Measurements from ENCODE around the gene ERICH6B.

ERICH6B gene

GRCh38 chr13:45508776-45509175 lies 106.8 kb downstream of the ERICH6B start:
- TF ChIP-seq HDGF (IDR thresholded peaks at IDR 0.05; ENCODE audit: borderline replicate concordance) (no peak), FOXK2 (IDR thresholded peaks at IDR 0.05) (no peak), ARNT (IDR thresholded peaks at IDR 0.05) (no peak), FOXA1 (IDR thresholded peaks at IDR 0.05) (no peak), L3MBTL2 (conservative IDR thresholded peaks at IDR 0.05) (no peak), ELF4 (IDR thresholded peaks at IDR 0.05) (no peak), LEF1 (IDR thresholded peaks at IDR 0.05; ENCODE audit: borderline replicate concordance) (no peak), BHLHE40 (IDR thresholded peaks at IDR 0.05; ENCODE audit: borderline replicate concordance) (no peak), TARDBP (IDR thresholded peaks at IDR 0.05) (no peak), NFRKB (IDR thresholded peaks at IDR 0.05) (no peak), PKNOX1 (IDR thresholded peaks at IDR 0.05) (no peak)
- no peak for DNase-seq (ENCODE audit: extremely low spot score)
- ChIA-PET POLR2A (no interaction called here), CTCF (no interaction called here)

- no peak for DNase-seq (ENCODE audit: extremely low spot score)
- POLR2A ChIA-PET, result no interaction called here
- TF ChIP-seq ARNT (IDR thresholded peaks at IDR 0.05) (no peak), PKNOX1 (IDR thresholded peaks at IDR 0.05) (no peak), HDGF (IDR thresholded peaks at IDR 0.05; ENCODE audit: borderline replicate concordance) (no peak), LEF1 (IDR thresholded peaks at IDR 0.05; ENCODE audit: borderline replicate concordance) (no peak), FOXM1 (IDR thresholded peaks at IDR 0.05; ENCODE audit: borderline replicate concordance) (no peak), ZNF384 (IDR thresholded peaks at IDR 0.05) (no peak), FOXK2 (IDR thresholded peaks at IDR 0.05) (no peak), SP1 (IDR thresholded peaks at IDR 0.05) (no peak), ELF4 (IDR thresholded peaks at IDR 0.05) (no peak)
- CTCF ChIA-PET, result interaction anchor here (0.6 kb wide), 1 partner anchor 215 kb away, joined by 3 read pairs; no protein-coding TSS in a partner anchor
These were observed 108.7 kb downstream of the ERICH6B start for GRCh38 chr13:45506811-45507210.

GRCh38 chr13:45503658-45504057 lies 111.9 kb downstream of the ERICH6B start:
- ChIA-PET CTCF (no interaction called here), POLR2A (no interaction called here)
- no peak for DNase-seq (ENCODE audit: extremely low spot score)
- no peak for TF ChIP-seq ZNF384 (IDR thresholded peaks at IDR 0.05)
- TF ChIP-seq L3MBTL2 (conservative IDR thresholded peaks at IDR 0.05), result no peak
- no peak for TF ChIP-seq BHLHE40 (IDR thresholded peaks at IDR 0.05; ENCODE audit: borderline replicate concordance)
- TF ChIP-seq TARDBP (IDR thresholded peaks at IDR 0.05), result no peak
- no peak for TF ChIP-seq SUZ12 (IDR thresholded peaks at IDR 0.05)
- TF ChIP-seq LEF1 (IDR thresholded peaks at IDR 0.05; ENCODE audit: borderline replicate concordance), result no peak
- TF ChIP-seq ARNT (IDR thresholded peaks at IDR 0.05), result no peak
- TF ChIP-seq ELF4 (IDR thresholded peaks at IDR 0.05), result no peak
- no peak for TF ChIP-seq SP1 (IDR thresholded peaks at IDR 0.05)
- no peak for TF ChIP-seq FOXM1 (IDR thresholded peaks at IDR 0.05; ENCODE audit: borderline replicate concordance)
- no peak for TF ChIP-seq FOXK2 (IDR thresholded peaks at IDR 0.05)
- no peak for TF ChIP-seq FOXA1 (IDR thresholded peaks at IDR 0.05)
- no peak for TF ChIP-seq CTBP1 (IDR thresholded peaks at IDR 0.05; ENCODE audit: borderline replicate concordance)
- TF ChIP-seq NFRKB (IDR thresholded peaks at IDR 0.05), result no peak
- TF ChIP-seq PKNOX1 (IDR thresholded peaks at IDR 0.05), result no peak
- no peak for TF ChIP-seq HDGF (IDR thresholded peaks at IDR 0.05; ENCODE audit: borderline replicate concordance)

GRCh38 chr13:45501175-45501526 lies 114.4 kb downstream of the ERICH6B start:
- TF ChIP-seq TARDBP (IDR thresholded peaks at IDR 0.05) (no peak), SP1 (IDR thresholded peaks at IDR 0.05) (no peak), PKNOX1 (IDR thresholded peaks at IDR 0.05) (no peak), LEF1 (IDR thresholded peaks at IDR 0.05; ENCODE audit: borderline replicate concordance) (no peak), ELF4 (IDR thresholded peaks at IDR 0.05) (no peak), ARNT (IDR thresholded peaks at IDR 0.05) (no peak), FOXM1 (IDR thresholded peaks at IDR 0.05; ENCODE audit: borderline replicate concordance) (no peak), HDGF (IDR thresholded peaks at IDR 0.05; ENCODE audit: borderline replicate concordance) (no peak), FOXA1 (IDR thresholded peaks at IDR 0.05) (no peak), L3MBTL2 (conservative IDR thresholded peaks at IDR 0.05) (no peak), FOXK2 (IDR thresholded peaks at IDR 0.05) (no peak), ZNF384 (IDR thresholded peaks at IDR 0.05) (no peak), NFRKB (IDR thresholded peaks at IDR 0.05) (no peak), CTBP1 (IDR thresholded peaks at IDR 0.05; ENCODE audit: borderline replicate concordance) (no peak), SUZ12 (IDR thresholded peaks at IDR 0.05) (no peak), BHLHE40 (IDR thresholded peaks at IDR 0.05; ENCODE audit: borderline replicate concordance) (no peak)
- ChIA-PET POLR2A (no interaction called here), CTCF (no interaction called here)
- DNase-seq (ENCODE audit: extremely low spot score), result no peak

GRCh38 chr13:45500492-45501174 lies 114.9 kb downstream of the ERICH6B start:
- ChIA-PET CTCF (no interaction called here), POLR2A (no interaction called here)
- no peak for TF ChIP-seq NFRKB (IDR thresholded peaks at IDR 0.05)
- TF ChIP-seq SP1 (IDR thresholded peaks at IDR 0.05), result no peak
- no peak for TF ChIP-seq BHLHE40 (IDR thresholded peaks at IDR 0.05; ENCODE audit: borderline replicate concordance)
- no peak for TF ChIP-seq L3MBTL2 (conservative IDR thresholded peaks at IDR 0.05)
- no peak for TF ChIP-seq FOXA1 (IDR thresholded peaks at IDR 0.05)
- no peak for TF ChIP-seq SUZ12 (IDR thresholded peaks at IDR 0.05)
- no peak for TF ChIP-seq LEF1 (IDR thresholded peaks at IDR 0.05; ENCODE audit: borderline replicate concordance)
- no peak for TF ChIP-seq ZNF384 (IDR thresholded peaks at IDR 0.05)
- TF ChIP-seq ELF4 (IDR thresholded peaks at IDR 0.05), result no peak
- TF ChIP-seq ARNT (IDR thresholded peaks at IDR 0.05), result no peak
- no peak for TF ChIP-seq HDGF (IDR thresholded peaks at IDR 0.05; ENCODE audit: borderline replicate concordance)
- DNase-seq (ENCODE audit: extremely low spot score), result no peak
